CD4-positive, alpha-beta memory T cell (primary cell): ENCODE results near the gene PLA2G4D. TPM values are rescaled to one million over a fixed set of nuclear protein-coding genes. Genes with fewer than 3 reads are reported as not detected.

Experiments used
- CTCF ChIA-PET: fragments of 350-600 bp; sonication (Branson Sonifier 250); formaldehyde crosslinking; loops from one replicate; lab custom pipeline; 2021; ENCODE audit warnings: inconsistent platforms; ENCODE audit not compliant: partially characterized antibody; lab: Charles Lee
- POLR2A ChIA-PET: fragments of 350-600 bp; sonication (Branson Sonifier 250); formaldehyde crosslinking; loops from one replicate; lab custom pipeline; 2021; ENCODE audit not compliant: partially characterized antibody; lab: Charles Lee
- DNase-seq, 5 donors: peaks; one replicate each; pipeline versions ENCODE4 v3.0.0 to v3.0.0-alpha.2; 2020 to 2022; ENCODE audit warnings: mixed read lengths in 1 of 5
- H3K27ac ChIP-seq: one replicate; pipeline ENCODE4 v1.7.0; 2013; ENCODE audit warnings: low read depth, low read length
- H3K27me3 ChIP-seq: 2 replicates; pipeline ENCODE4 v1.7.0; 2013; ENCODE audit warnings: mild to moderate bottlenecking, low read length, moderate library complexity; ENCODE audit not compliant: insufficient read depth
- H3K36me3 ChIP-seq: 2 replicates; pipeline ENCODE4 v1.7.0; 2013; ENCODE audit warnings: mild to moderate bottlenecking, low read length, moderate library complexity; ENCODE audit not compliant: insufficient read depth
- H3K4me1 ChIP-seq: 2 replicates; pipeline ENCODE4 v1.7.0; 2013; ENCODE audit warnings: mild to moderate bottlenecking, low read length, moderate library complexity; ENCODE audit not compliant: insufficient read depth
- H3K4me3 ChIP-seq, 2 donors: one replicate each; pipeline ENCODE4 v1.7.0; 2013; ENCODE audit warnings: low read length in 2 of 2, mild to moderate bottlenecking in 1 of 2
- H3K9me3 ChIP-seq, 2 donors: one replicate each; pipeline ENCODE4 v1.7.0; 2013; ENCODE audit warnings: low read length in 2 of 2, control low read depth in 1 of 2; ENCODE audit not compliant: control insufficient read depth in 1 of 2
- H3K27ac Mint-ChIP-seq, 7 donors: one replicate each; pipeline ENCODE4 v1.8.0; 2020 to 2021; ENCODE audit warnings: mixed read lengths in 7 of 7, mild to moderate bottlenecking in 6 of 7, inconsistent platforms in 3 of 7, moderate library complexity in 3 of 7
- H3K27me3 Mint-ChIP-seq, 2 donors: one replicate each; pipeline ENCODE4 v1.8.0; 2020 to 2021; ENCODE audit warnings: mixed read lengths in 2 of 2
- H3K36me3 Mint-ChIP-seq, 2 donors: one replicate each; pipeline ENCODE4 v1.8.0; 2020 to 2021; ENCODE audit warnings: mixed read lengths in 2 of 2, inconsistent platforms in 1 of 2, mild to moderate bottlenecking in 1 of 2
- H3K4me1 Mint-ChIP-seq, 4 donors: one replicate each; pipeline ENCODE4 v1.8.0; 2020 to 2021; ENCODE audit warnings: mixed read lengths in 4 of 4, mild to moderate bottlenecking in 1 of 4
- H3K4me3 Mint-ChIP-seq, 8 donors: one replicate each; pipeline ENCODE4 v1.8.0; 2020 to 2021; ENCODE audit warnings: mixed read lengths in 8 of 8, mild to moderate bottlenecking in 7 of 8, moderate library complexity in 6 of 8, inconsistent platforms in 3 of 8
- H3K9me3 Mint-ChIP-seq, 8 donors: one replicate each; pipeline ENCODE4 v1.8.0; 2020 to 2021; ENCODE audit warnings: mixed read lengths in 8 of 8, mild to moderate bottlenecking in 5 of 8, inconsistent platforms in 3 of 8, moderate library complexity in 1 of 8
- intact Hi-C: fragments of 100-400 bp; cut with micrococcal nuclease; formaldehyde crosslinking; loops from one replicate; pipeline ENCODE4 v1.15.1; 2023
- polyA plus RNA-seq, 2 donors: library from polyadenylated mRNA; unstranded; fragments of 300-500 nt; fragmentation: Illumina TruSeq; gene quantifications; one replicate each; pipeline ENCODE4 v1.2.3, GENCODE V29; 2021
- total RNA-seq, 2 experiments: library from RNA; stranded (reverse); gene quantifications; one replicate each; pipeline ENCODE4 v1.2.3, GENCODE V29; 2021

The PLA2G4D gene
- total and polyA plus RNA-seq, 4 experiments from 2014 or later: not detected

DNA sequence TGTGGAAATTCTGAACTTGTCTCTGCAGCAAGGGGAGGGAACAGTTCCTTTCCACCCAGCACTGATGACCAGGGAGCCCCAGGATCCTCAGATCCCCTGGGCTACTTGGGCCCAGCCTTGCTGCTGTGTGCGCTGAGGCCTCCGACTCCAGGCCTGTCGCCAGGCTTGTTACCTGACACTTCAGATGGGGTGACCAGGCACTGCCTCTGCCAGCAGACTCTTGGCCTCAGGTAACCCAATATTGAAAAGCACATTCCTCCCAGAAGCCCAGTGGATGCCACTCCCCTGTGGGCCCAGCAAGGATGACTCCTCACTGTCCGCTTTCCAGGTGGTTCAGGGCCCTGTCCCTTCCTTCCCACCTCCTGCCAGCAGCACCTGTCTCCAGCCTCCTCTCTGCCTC lies 70.1 kb downstream of the PLA2G4D start:
- H3K9me3 Mint-ChIP-seq: no peaks in the 10 kb centered on the region
- H3K36me3 ChIP-seq: no peaks in the 10 kb centered on the region
- H3K27me3 ChIP-seq: no peaks in the 10 kb centered on the region
- no peaks in the 10 kb centered on the region for H3K9me3 ChIP-seq
- no peak overlapping the region for H3K4me3 ChIP-seq
- POLR2A ChIA-PET: no interaction called here
- intact Hi-C loops: no loop called here
- H3K4me1 Mint-ChIP-seq: no peaks in the 10 kb centered on the region
- peak overlapping the region in 1 of 7 donors; percentile 14 for H3K27ac Mint-ChIP-seq
- no peak for DNase-seq
- H3K4me1 ChIP-seq: no peaks in the 10 kb centered on the region
- H3K27me3 Mint-ChIP-seq: peaks cover 0 to 2% of the 10 kb centered on the region in 2 donors
- no peaks in the 10 kb centered on the region for H3K36me3 Mint-ChIP-seq
- CTCF ChIA-PET: no interaction called here
- no peak overlapping the region for H3K27ac ChIP-seq
- H3K4me3 Mint-ChIP-seq: no peak overlapping the region

DNA sequence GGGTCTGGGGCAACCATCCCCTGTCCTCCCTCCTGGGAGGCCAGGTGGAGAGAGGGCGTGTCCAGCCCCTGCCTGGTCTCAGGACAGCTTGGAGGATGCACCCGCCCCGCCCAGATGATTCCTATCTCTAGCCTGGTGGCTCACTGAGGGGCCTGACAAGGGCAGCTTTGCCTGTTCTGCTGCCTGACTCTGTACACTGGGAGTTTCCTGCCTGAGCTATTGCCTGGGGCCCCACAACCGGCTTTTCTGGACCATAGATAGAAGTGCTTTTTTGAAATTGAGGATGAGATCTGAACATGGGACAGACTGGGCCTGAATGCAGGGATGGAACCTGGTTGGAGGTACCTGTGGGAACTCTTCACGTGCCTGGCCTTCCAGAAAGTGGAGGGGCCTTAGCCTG lies 72.8 kb downstream of the PLA2G4D start:
- no peak for DNase-seq
- Mint-ChIP-seq H3K27ac (peak overlapping the region in 1 of 7 donors; percentile 27), H3K9me3 (no peaks in the 10 kb centered on the region), H3K4me1 (no peaks in the 10 kb centered on the region), H3K4me3 (no peak overlapping the region), H3K36me3 (no peaks in the 10 kb centered on the region), H3K27me3 (peaks cover 0 to 2% of the 10 kb centered on the region in 2 donors)
- intact Hi-C loops: no loop called here
- POLR2A ChIA-PET: no interaction called here
- H3K27me3 ChIP-seq: no peaks in the 10 kb centered on the region
- no peaks in the 10 kb centered on the region for H3K36me3 ChIP-seq
- H3K4me1 ChIP-seq: no peaks in the 10 kb centered on the region
- no peaks in the 10 kb centered on the region for H3K9me3 ChIP-seq
- CTCF ChIA-PET: no interaction called here
- no peak overlapping the region for H3K27ac ChIP-seq
- no peak overlapping the region for H3K4me3 ChIP-seq

DNA sequence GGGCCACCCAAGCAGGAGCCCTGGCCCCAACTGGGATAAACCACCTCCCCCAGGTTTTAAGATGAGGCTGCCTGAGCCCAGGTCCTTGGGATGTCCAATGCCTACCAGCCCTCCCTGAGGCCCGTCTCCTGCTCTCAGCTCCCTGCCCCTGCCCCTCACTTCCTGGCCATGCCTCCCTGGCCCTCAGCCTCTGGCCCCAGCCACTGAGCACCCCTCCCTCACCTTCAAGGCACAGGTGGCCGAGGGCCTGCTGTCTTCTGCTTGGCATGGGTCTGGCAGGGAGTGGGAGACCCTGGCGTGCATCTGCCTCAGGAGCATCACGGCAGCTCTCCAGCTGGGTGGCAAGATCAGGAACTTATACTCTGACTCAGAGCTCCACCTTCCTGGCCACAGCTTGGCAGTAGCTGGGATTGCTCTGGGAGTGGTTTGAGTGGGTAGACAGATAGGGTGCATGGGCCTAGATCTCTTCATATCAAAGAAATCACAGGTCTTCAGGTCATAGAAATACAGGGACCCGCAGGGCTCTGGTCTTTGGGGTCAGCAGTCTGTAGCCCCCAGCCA lies 73.6 kb downstream of the PLA2G4D start, which contains the start of gene PLA2G4E:
Gene PLA2G4E, minus strand, starts transcription at position 330 of the 561 bp plus-strand sequence. Its CDS starts 12 bp downstream, at position 318.
- H3K9me3 Mint-ChIP-seq: no peaks in the 10 kb centered on the region
- peak within 1 kb of the TSS in 1 of 7 donors; percentile 27 for H3K27ac Mint-ChIP-seq
- H3K4me1 ChIP-seq: no peaks in the 10 kb centered on the region
- no peak within 1 kb of the TSS for H3K27ac ChIP-seq
- H3K4me1 Mint-ChIP-seq: no peaks in the 10 kb centered on the region
- H3K27me3 Mint-ChIP-seq: no peaks in the 10 kb centered on the region
- POLR2A ChIA-PET: no interaction called here
- CTCF ChIA-PET: no interaction called here
- no peaks in the 10 kb centered on the region for H3K36me3 Mint-ChIP-seq
- H3K4me3 Mint-ChIP-seq: no peak within 1 kb of the TSS
- intact Hi-C loops: no loop called here
- H3K36me3 ChIP-seq: no peaks in the 10 kb centered on the region
- no peak within 1 kb of the TSS for H3K4me3 ChIP-seq
- DNase-seq: no peak
- H3K9me3 ChIP-seq: no peaks in the 10 kb centered on the region
- H3K27me3 ChIP-seq: no peaks in the 10 kb centered on the region

DNA sequence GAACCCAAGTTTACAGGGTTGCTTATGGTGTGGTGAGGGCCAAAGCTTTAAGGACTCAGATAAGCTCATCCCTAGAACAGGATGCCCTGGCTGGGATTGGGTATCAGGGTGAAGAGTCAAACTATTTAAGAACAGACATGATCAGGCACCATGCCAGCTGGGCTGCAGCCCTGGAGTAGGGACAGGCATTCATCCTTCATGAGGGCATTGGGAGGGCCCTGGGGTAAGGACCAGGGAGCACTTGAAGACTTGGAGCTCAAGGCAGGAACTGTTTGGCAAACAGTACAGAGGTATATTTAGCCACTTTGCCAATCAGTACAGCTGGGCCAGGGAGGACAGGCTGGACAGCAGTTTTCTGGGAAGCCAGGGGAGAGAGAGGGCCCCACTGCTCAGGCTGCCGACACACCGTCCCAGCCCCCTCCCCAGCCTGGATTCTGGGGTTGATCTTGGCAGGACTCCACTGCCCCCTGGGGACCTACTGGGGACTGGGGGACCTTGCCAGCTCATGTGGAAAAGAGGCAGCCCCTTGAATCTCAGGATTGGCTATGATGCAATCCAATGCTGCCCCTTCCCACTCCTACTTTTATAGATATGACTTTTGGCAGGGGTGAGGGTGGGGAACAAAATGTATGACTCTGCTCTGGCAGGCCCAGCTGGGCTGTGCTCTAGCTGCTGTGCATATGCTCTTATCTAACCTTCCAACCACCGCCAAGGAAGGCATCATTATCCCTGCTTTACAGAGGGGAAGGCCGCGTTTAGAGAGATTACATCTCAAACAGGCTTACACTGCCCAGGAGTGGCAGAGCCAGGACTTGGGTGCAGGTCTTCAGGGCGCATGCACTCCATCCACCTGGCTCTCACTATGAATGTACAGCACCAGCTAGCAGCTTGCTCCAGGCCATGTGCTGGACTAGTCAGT lies 75.8 kb downstream of the PLA2G4D start:
- DNase-seq: no peak
- H3K27me3 Mint-ChIP-seq: no peaks in the 10 kb centered on the region
- H3K4me3 Mint-ChIP-seq: no peak overlapping the region
- H3K4me1 ChIP-seq: no peaks in the 10 kb centered on the region
- H3K27me3 ChIP-seq: no peaks in the 10 kb centered on the region
- peak overlapping the region in 1 of 7 donors; percentile 38 for H3K27ac Mint-ChIP-seq
- no peak overlapping the region for H3K4me3 ChIP-seq
- no peaks in the 10 kb centered on the region for H3K9me3 ChIP-seq
- intact Hi-C loops: no loop called here
- ChIA-PET POLR2A (no interaction called here), CTCF (no interaction called here)
- H3K4me1 Mint-ChIP-seq: no peaks in the 10 kb centered on the region
- no peaks in the 10 kb centered on the region for H3K36me3 ChIP-seq
- H3K9me3 Mint-ChIP-seq: no peaks in the 10 kb centered on the region
- H3K27ac ChIP-seq: no peak overlapping the region
- H3K36me3 Mint-ChIP-seq: no peaks in the 10 kb centered on the region

Other genes starting within 250 kb of the PLA2G4D start
- gene SPTBN5, start 200.5 kb downstream of the PLA2G4D start, total RNA-seq: 1 to 10 TPM; 2.4 to 2.7 TPM
- under 1 TPM in 1 of 2 donors, not detected in 1; 0.03 TPM for gene SPTBN5, start 200.5 kb downstream of the PLA2G4D start, polyA plus RNA-seq
- gene EHD4, start 122.0 kb downstream of the PLA2G4D start, total RNA-seq: 10 to 100 TPM; 15.2 to 15.6 TPM
- gene EHD4, start 122.0 kb downstream of the PLA2G4D start, polyA plus RNA-seq: 10 to 100 TPM; 13.9 to 16.4 TPM
- gene PLA2G4E, start 73.5 kb downstream of the PLA2G4D start, total RNA-seq: not detected
- gene PLA2G4E, start 73.5 kb downstream of the PLA2G4D start, polyA plus RNA-seq: not detected
- not detected for gene PLA2G4F, start 62.1 kb upstream of the PLA2G4D start, total RNA-seq
- gene PLA2G4F, start 62.1 kb upstream of the PLA2G4D start, polyA plus RNA-seq: not detected
- 100 to 1,000 TPM; 114 to 120 TPM for gene VPS39, start 113.7 kb upstream of the PLA2G4D start, total RNA-seq
- 10 to 100 TPM; 21.2 to 39.1 TPM for gene VPS39, start 113.7 kb upstream of the PLA2G4D start, polyA plus RNA-seq
- 10 to 100 TPM; 61.7 to 63.4 TPM for gene GANC, start 178.6 kb upstream of the PLA2G4D start, total RNA-seq
- 10 to 100 TPM in 1 of 2 donors, 1 to 10 TPM in 1; 8.9 to 15.4 TPM for gene GANC, start 178.6 kb upstream of the PLA2G4D start, polyA plus RNA-seq
- 10 to 100 TPM; 49.9 to 56.6 TPM for gene TMEM87A, start 178.9 kb upstream of the PLA2G4D start, total RNA-seq
- 10 to 100 TPM; 60.7 to 98.0 TPM for gene TMEM87A, start 178.9 kb upstream of the PLA2G4D start, polyA plus RNA-seq